Neural progenitor cell (in vitro differentiated cells): Measurements from ENCODE around the gene SYT7.

Experiments used
- CTCF ChIP-seq: fragments of 200-600 bp; sonication (generic); IDR thresholded peaks from 2 replicates; pipeline ENCODE4 v1.5.1; 2017; ENCODE audit warnings: antibody characterized with exemption, mild to moderate bottlenecking
- EZH2 ChIP-seq: fragments of 200-600 bp; sonication (generic); IDR thresholded peaks from 2 replicates; pipeline ENCODE4 v1.6.1; 2017; ENCODE audit warnings: antibody characterized with exemption, mild to moderate bottlenecking, moderate library complexity

DNA sequence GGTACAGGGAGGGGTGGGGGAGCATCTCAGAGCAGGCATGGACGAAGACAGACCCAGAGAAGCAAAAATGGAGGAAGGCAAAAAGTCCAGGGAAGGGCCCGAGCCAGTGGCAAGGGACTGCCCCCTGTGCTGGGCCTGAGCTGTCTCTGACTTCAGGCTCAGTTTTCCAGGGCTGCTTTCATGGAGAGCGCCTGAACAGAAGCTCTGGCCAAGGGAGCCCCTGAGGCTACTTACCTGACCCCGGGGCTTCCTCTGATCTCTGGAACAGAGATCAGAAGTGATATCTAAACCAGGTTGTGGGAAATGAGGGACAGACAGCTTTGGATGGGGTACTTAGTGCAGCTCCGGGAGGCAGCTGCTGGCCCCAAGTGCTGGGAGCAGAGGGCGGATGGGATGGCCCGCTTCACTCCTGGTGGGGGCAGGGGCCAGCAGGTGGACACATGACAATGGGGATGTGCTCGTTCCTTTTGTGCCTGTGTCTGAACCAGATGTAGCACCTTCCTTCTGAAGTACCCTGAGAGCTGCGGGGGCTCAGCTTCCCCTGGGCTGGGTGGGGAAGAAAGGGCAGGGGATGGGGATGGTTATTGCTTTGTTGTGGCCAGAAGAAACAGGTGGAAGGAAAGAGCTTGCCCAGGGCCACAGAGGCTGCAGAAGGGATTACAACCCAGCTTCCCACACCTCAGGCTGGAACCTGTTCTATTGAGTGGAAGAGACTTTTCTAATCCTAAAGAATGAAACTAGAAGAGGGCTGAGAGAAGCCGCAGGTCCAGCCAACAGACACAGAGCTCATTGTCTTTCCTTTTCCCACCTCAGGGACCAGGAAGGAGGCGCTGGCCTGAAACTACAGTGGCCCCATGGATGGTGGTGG lies 66.6 kb downstream of the SYT7 start:
- TF ChIP-seq CTCF (no peak), EZH2 (no peak)
